ENCODE data around the gene ARID3B. TPM values are rescaled to one million over a fixed set of nuclear protein-coding genes. Genes with fewer than 3 reads are reported as not detected.

Gene ARID3B
- total RNA-seq, 1 donor from 2014 or later: 31.5 TPM

DNA sequence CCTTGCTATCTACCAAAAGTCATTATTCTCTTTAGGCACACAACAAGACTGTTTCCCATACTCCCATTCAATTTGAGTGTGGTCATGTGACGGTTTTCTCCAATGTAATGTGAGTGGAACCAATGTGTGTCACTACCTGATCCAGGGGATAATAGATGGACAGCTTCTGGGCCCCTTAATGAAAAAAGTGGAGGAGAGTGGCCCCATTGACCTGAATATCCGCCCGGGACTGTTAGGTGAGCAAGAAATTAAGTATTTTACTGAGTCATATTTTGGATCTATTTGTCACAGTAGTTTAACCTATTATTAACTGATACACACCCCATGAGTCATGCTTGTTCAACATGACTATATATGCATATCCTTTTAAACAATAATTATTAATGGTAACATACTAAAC, 15.1 kb upstream of the ARID3B start:
- peaks cover 2% of the 10 kb centered on the region for H3K4me1 ChIP-seq
- H3K36me3 ChIP-seq: no peaks in the 10 kb centered on the region
- no peaks in the 10 kb centered on the region for H3K79me2 ChIP-seq (ENCODE audit: low read depth)
- H3K27ac ChIP-seq: no peak overlapping the region
- no peak overlapping the region for H3K9ac ChIP-seq
- no peak for DNase-seq (ENCODE audit: low spot score)
- Mint-ChIP-seq H3K27ac (no peak overlapping the region), H3K9me3 (no peaks in the 10 kb centered on the region), H3K36me3 (no peaks in the 10 kb centered on the region), H3K4me1 (peaks cover 2% of the 10 kb centered on the region), H3K27me3 (ENCODE audit: insufficient read depth, low read depth) (no peaks in the 10 kb centered on the region), H3K4me3 (no peak overlapping the region)
- peaks cover 3% of the 10 kb centered on the region for H3F3A ChIP-seq (ENCODE audit: low read depth)
- no peak overlapping the region for H3K4me3 ChIP-seq
- H2AFZ ChIP-seq (replicated peaks): no peak overlapping the region
- H3K9me3 ChIP-seq (ENCODE audit: low read depth): no peaks in the 10 kb centered on the region
- TF ChIP-seq EZH2phosphoT487 (IDR thresholded peaks at IDR 0.05) (no peak), CTCF (IDR thresholded peaks at IDR 0.05) (no peak), EZH2 (IDR thresholded peaks at IDR 0.05) (no peak)
- no peaks in the 10 kb centered on the region for H4K20me1 ChIP-seq (ENCODE audit: low read depth)
- H3K27me3 ChIP-seq: no peaks in the 10 kb centered on the region
- H3K4me2 ChIP-seq: no peak overlapping the region

- Mint-ChIP-seq H3K36me3 (no peaks in the 10 kb centered on the region), H3K4me3 (no peak overlapping the region), H3K4me1 (peaks cover 13% of the 10 kb centered on the region), H3K27me3 (ENCODE audit: insufficient read depth, low read depth) (no peaks in the 10 kb centered on the region), H3K27ac (no peak overlapping the region), H3K9me3 (no peaks in the 10 kb centered on the region)
- no peak for TF ChIP-seq CTCF (IDR thresholded peaks at IDR 0.05)
- TF ChIP-seq EZH2 (IDR thresholded peaks at IDR 0.05): no peak
- TF ChIP-seq EZH2phosphoT487 (IDR thresholded peaks at IDR 0.05): no peak
- no peak overlapping the region for H3K9ac ChIP-seq
- H3K4me3 ChIP-seq: no peak overlapping the region
- no peaks in the 10 kb centered on the region for H3K36me3 ChIP-seq
- H3K4me2 ChIP-seq: no peak overlapping the region
- H2AFZ ChIP-seq (replicated peaks): no peak overlapping the region
- no peaks in the 10 kb centered on the region for H3K27me3 ChIP-seq
- peaks cover 14% of the 10 kb centered on the region for H3K4me1 ChIP-seq
- no peaks in the 10 kb centered on the region for H3K79me2 ChIP-seq (ENCODE audit: low read depth)
- H3K9me3 ChIP-seq (ENCODE audit: low read depth): no peaks in the 10 kb centered on the region
- no peak overlapping the region for H3K27ac ChIP-seq
- H4K20me1 ChIP-seq (ENCODE audit: low read depth): no peaks in the 10 kb centered on the region
- peaks cover 16% of the 10 kb centered on the region for H3F3A ChIP-seq (ENCODE audit: low read depth)
- no peak for DNase-seq (ENCODE audit: low spot score)
Observed at GRCh38 chr15:74528876-74529275, 12.1 kb upstream of the ARID3B start.

DNA sequence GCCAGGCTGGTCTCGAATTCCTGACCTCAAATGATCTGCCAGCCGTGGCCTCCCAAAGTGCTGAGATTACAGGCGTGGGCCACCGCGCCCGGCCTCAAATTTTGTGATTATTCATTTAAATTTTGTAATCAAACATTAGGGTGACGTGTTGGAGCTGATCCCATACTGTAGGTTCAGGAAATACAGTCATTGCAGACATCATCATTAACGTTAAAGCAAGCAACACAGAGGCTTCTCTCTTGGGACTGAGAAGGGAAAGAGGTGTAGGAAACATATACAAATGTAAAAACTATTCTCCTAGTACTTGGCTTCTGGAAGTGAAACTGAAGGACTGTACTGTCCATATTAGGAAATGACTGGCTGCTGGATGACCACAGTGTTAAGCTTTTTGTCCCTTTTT, 11.1 kb upstream of the ARID3B start:
- H4K20me1 ChIP-seq (ENCODE audit: low read depth): no peaks in the 10 kb centered on the region
- no peak overlapping the region for H3K4me3 ChIP-seq
- Mint-ChIP-seq H3K4me3 (no peak overlapping the region), H3K4me1 (peaks cover 13% of the 10 kb centered on the region), H3K9me3 (no peaks in the 10 kb centered on the region), H3K36me3 (no peaks in the 10 kb centered on the region), H3K27ac (no peak overlapping the region), H3K27me3 (ENCODE audit: insufficient read depth, low read depth) (no peaks in the 10 kb centered on the region)
- no peaks in the 10 kb centered on the region for H3K79me2 ChIP-seq (ENCODE audit: low read depth)
- peaks cover 14% of the 10 kb centered on the region for H3K4me1 ChIP-seq
- DNase-seq (ENCODE audit: low spot score): no peak
- TF ChIP-seq CTCF (IDR thresholded peaks at IDR 0.05) (no peak), EZH2 (IDR thresholded peaks at IDR 0.05) (no peak), EZH2phosphoT487 (IDR thresholded peaks at IDR 0.05) (no peak)
- no peak overlapping the region for H3K9ac ChIP-seq
- H3F3A ChIP-seq (ENCODE audit: low read depth): peaks cover 16% of the 10 kb centered on the region
- no peaks in the 10 kb centered on the region for H3K9me3 ChIP-seq (ENCODE audit: low read depth)
- H3K36me3 ChIP-seq: no peaks in the 10 kb centered on the region
- no peak overlapping the region for H2AFZ ChIP-seq (replicated peaks)
- no peak overlapping the region for H3K27ac ChIP-seq
- no peak overlapping the region for H3K4me2 ChIP-seq
- H3K27me3 ChIP-seq: no peaks in the 10 kb centered on the region
